ENCODE measurements around the gene FBXL13. TPM values are rescaled to one million over a fixed set of nuclear protein-coding genes. Genes with fewer than 3 reads are reported as not detected.
A peak's percentile ranks its signal among the peaks of the same experiment; 100 is the strongest.

The FBXL13 gene
- total and polyA plus RNA-seq, 2 of the 8 experiments (the other 6 are each of a cell fraction or from before 2014, with no cell fraction given), result 1.2 to 2.8 TPM

GRCh38 chr7:103010211-103010610 lies 64.4 kb downstream of the FBXL13 start:
- H3K56ac ChIP-seq (replicated peaks; ENCODE audit: insufficient read length, low read depth, low read length), result no peak overlapping the region
- H4K5ac ChIP-seq (ENCODE audit: insufficient read length, low read depth, low read length), result no peak overlapping the region
- no peak overlapping the region for H3K4ac ChIP-seq (replicated peaks; ENCODE audit: insufficient read length, low read depth, low read length)
- DNase-seq (ENCODE audit: low read depth in 1 of 2, low spot score in 2 of 2) (no peak), FAIRE-seq (no peak)
- H3K4me1 ChIP-seq (replicated peaks in 1 of 4; ENCODE audit: control insufficient read depth in 3 of 4, insufficient read depth in 4 of 4, low read length in 3 of 4), result no peaks in the 10 kb centered on the region
- peaks cover 2 to 3% of the 10 kb centered on the region in 2 experiments; a peak in 1 of 4 replicates for H3K9me3 ChIP-seq (ENCODE audit: insufficient read depth in 2 of 2, low read depth in 1 of 2, low read length in 1 of 2)
- no peaks in the 10 kb centered on the region for H3K79me2 ChIP-seq (ENCODE audit: control insufficient read depth in 1 of 2, insufficient read depth in 2 of 2, low read length in 2 of 2)
- ChIA-PET POLR2A (ENCODE audit: partially characterized antibody) (no interaction called here), CTCF (ENCODE audit: partially characterized antibody) (no interaction called here)
- H3K27ac ChIP-seq (ENCODE audit: low read depth, low read length), result no peak overlapping the region
- no peak overlapping the region for H3K4me3 ChIP-seq (ENCODE audit: extremely low read depth in 1 of 4, insufficient read depth in 2 of 4, low read depth in 3 of 4, low read length in 4 of 4)
- no peak overlapping the region for H2BK15ac ChIP-seq (ENCODE audit: low read length)
- H4K8ac ChIP-seq (ENCODE audit: extremely low read depth, insufficient read depth, low read length), result peak overlapping the region; percentile 21; the same call in 1 of the 2 replicates
- H4K91ac ChIP-seq (replicated peaks; ENCODE audit: insufficient read length, low read length), result no peak overlapping the region
- no peak overlapping the region for H2AK5ac ChIP-seq (ENCODE audit: low read depth, low read length)
- no peak overlapping the region for H3K23ac ChIP-seq (ENCODE audit: insufficient read length)
- no peak overlapping the region for H3K9ac ChIP-seq (replicated peaks in 1 of 4; ENCODE audit: extremely low read depth in 1 of 4, low read depth in 3 of 4, low read length in 3 of 4)
- no peaks in the 10 kb centered on the region for H3K36me3 ChIP-seq (ENCODE audit: control insufficient read depth in 2 of 4, insufficient read depth in 4 of 4, low read length in 3 of 4)
- H2BK120ac ChIP-seq (replicated peaks; ENCODE audit: low read depth, low read length), result no peak overlapping the region
- H2AFZ ChIP-seq (ENCODE audit: low read length), result no peak overlapping the region
- H2BK5ac ChIP-seq (ENCODE audit: low read depth, low read length), result no peak overlapping the region
- H3K18ac ChIP-seq (ENCODE audit: extremely low read depth, low read length), result no peak overlapping the region; the same call in 1 of the 2 replicates
- no peaks in the 10 kb centered on the region for H3K27me3 ChIP-seq (replicated peaks in 1 of 4; ENCODE audit: control insufficient read depth in 3 of 4, extremely low read depth in 1 of 4, insufficient read depth in 3 of 4, low read length in 3 of 4)
- no peaks in the 10 kb centered on the region for H3K23me2 ChIP-seq (ENCODE audit: low read depth, low read length)
- H4K20me1 ChIP-seq (replicated peaks in 1 of 2; ENCODE audit: control insufficient read depth in 1 of 2, insufficient read depth in 2 of 2, low read length in 2 of 2), result no peaks in the 10 kb centered on the region
- no peak overlapping the region; a peak in 1 of 4 replicates for H3K4me2 ChIP-seq (ENCODE audit: insufficient read depth in 1 of 2, low read depth in 2 of 2, low read length in 2 of 2)
- WGBS, 2 experiments (ENCODE audit: extremely low coverage in 1 of 2, insufficient coverage in 1 of 2, insufficient read length in 1 of 2, insufficient replicate concordance in 2 of 2, low coverage in 1 of 2, low lambda C conversion rate in 2 of 2, missing lambda C conversion rate in 1 of 2), result 85% methylated on average over 1 of the region's 1 CpG; no CpG with 5 or more reads in 1 of the 2 experiments
- H2BK12ac ChIP-seq (ENCODE audit: low read depth, low read length), result no peak overlapping the region
- no peak overlapping the region for H2BK20ac ChIP-seq (ENCODE audit: low read length)
- H3K14ac ChIP-seq (ENCODE audit: insufficient read length), result no peak overlapping the region
- no peaks in the 10 kb centered on the region for H3K79me1 ChIP-seq (ENCODE audit: low read depth, low read length)
- no peak for TF ChIP-seq MAFK (IDR thresholded peaks at IDR 0.05; ENCODE audit: low read depth, low read length)
- TF ChIP-seq BRCA1 (IDR thresholded peaks at IDR 0.05; ENCODE audit: low read depth, low read length), result no peak
- TF ChIP-seq EGR1 (IDR thresholded peaks at IDR 0.05; ENCODE audit: borderline replicate concordance, low read depth, low read length), result no peak
- TF ChIP-seq BACH1 (IDR thresholded peaks at IDR 0.05; ENCODE audit: low read length), result no peak
- TF ChIP-seq RBBP5 (IDR thresholded peaks at IDR 0.05; ENCODE audit: borderline replicate concordance, low read depth, low read length), result no peak
- TF ChIP-seq HDAC6 (IDR thresholded peaks at IDR 0.05; ENCODE audit: low read depth, low read length), result no peak
- TF ChIP-seq SP2 (IDR thresholded peaks at IDR 0.05; ENCODE audit: low read length), result no peak
- no peak for TF ChIP-seq SIN3A (conservative IDR thresholded peaks at IDR 0.05 in 1 of 2, IDR thresholded peaks at IDR 0.05 in 1 of 2; ENCODE audit: low read depth in 1 of 2, low read length in 2 of 2)
- no peak for TF ChIP-seq KDM4A (IDR thresholded peaks at IDR 0.05; ENCODE audit: low read depth, low read length, severe bottlenecking)
- TF ChIP-seq SIX5 (IDR thresholded peaks at IDR 0.05; ENCODE audit: low read depth, low read length), result no peak
- no peak for TF ChIP-seq RNF2 (IDR thresholded peaks at IDR 0.05; ENCODE audit: borderline replicate concordance, low read depth, low read length, missing control alignments, poor library complexity, severe bottlenecking)
- TF ChIP-seq YY1 (IDR thresholded peaks at IDR 0.05; ENCODE audit: low read depth, low read length), result no peak

Data from H1 (cell line).